ENCODE measurements around the gene EBPL. TPM values are rescaled to one million over a fixed set of nuclear protein-coding genes. Genes with fewer than 3 reads are reported as not detected.
"Not testable (repeated sequence)": the region's sequence is repeated elsewhere in the genome, so short reads cannot be mapped to it uniquely, and the experiment has no call there.

Gene EBPL
- polyA plus RNA-seq, 4 donors = 5.6 to 59.5 (median 26.3) TPM

DNA sequence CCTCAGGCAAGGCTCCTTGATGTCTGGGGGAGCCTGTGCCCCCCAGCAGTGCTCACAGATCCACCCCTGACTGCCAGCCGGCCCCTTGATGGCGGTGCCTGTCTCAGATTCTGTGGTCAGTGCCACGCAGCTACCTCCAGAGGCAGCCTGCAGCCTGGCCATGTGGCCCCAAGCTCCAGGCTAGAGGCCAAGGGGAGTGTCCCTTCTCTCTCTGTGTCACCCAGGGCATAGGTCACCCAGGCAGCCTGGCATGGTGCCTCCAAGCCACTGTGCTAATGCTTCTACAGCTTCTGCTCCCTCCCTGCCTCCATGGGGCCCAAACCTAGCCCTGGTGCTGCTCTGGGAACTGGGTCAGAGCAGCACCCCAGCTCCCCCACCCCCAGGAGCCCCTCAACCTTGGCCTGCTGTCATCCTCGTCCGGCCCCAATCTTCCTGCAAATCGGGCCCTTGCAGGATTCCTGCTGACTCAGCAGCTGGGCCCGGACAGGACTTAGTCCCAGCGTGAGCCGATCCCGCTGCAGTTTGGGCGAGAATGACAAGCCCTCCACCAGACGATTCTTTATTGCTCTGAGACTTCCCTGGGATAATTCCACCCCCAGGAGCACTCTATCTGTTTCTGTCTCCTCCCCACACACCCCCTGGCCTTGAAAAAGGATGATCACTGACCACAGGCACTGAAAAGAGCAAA, 65.8 kb downstream of the EBPL start:
- Histone ChIP-seq H3K4me1 (ENCODE audit: control insufficient read depth in 3 of 3, insufficient read depth in 2 of 3, low read depth in 1 of 3, low read length in 2 of 3) (peaks cover 0 to 8% (median 3%) of the 10 kb centered on the region in 3 donors), H3K36me3 (ENCODE audit: control insufficient read depth in 3 of 3, insufficient read depth in 2 of 3, low read depth in 1 of 3, low read length in 3 of 3) (peaks cover 0 to 7% (median 0%) of the 10 kb centered on the region in 3 donors), H3K9me3 (ENCODE audit: control insufficient read depth in 2 of 2, insufficient read depth in 1 of 2, low read depth in 1 of 2, low read length in 1 of 2) (no peaks in the 10 kb centered on the region), H3K4me3 (ENCODE audit: low read depth in 1 of 3, low read length in 3 of 3) (no peak overlapping the region), H3K27ac (ENCODE audit: low read depth in 1 of 3, low read length in 2 of 3) (peak overlapping the region; percentile 5 to 72 (median 38)), H3K27me3 (ENCODE audit: control insufficient read depth in 3 of 3, insufficient read depth in 3 of 3, low read length in 3 of 3) (no peaks in the 10 kb centered on the region)
- FAIRE-seq (no peak), DNase-seq (peak; percentile 47 to 89)
- 37 to 64% (median 57%) methylated on average over 12 of the region's 12 CpGs for WGBS, 3 donors

- FAIRE-seq (no peak), DNase-seq (no peak)
- peaks cover 0 to 2% (median 0%) of the 10 kb centered on the region in 3 donors for H3K36me3 ChIP-seq (ENCODE audit: control insufficient read depth in 3 of 3, insufficient read depth in 2 of 3, low read depth in 1 of 3, low read length in 3 of 3)
- no peaks in the 10 kb centered on the region for H3K9me3 ChIP-seq (ENCODE audit: control insufficient read depth in 2 of 2, insufficient read depth in 1 of 2, low read depth in 1 of 2, low read length in 1 of 2)
- no peak overlapping the region for H3K4me3 ChIP-seq (ENCODE audit: low read depth in 1 of 3, low read length in 3 of 3)
- peaks cover 0 to 8% (median 3%) of the 10 kb centered on the region in 3 donors for H3K4me1 ChIP-seq (ENCODE audit: control insufficient read depth in 3 of 3, insufficient read depth in 2 of 3, low read depth in 1 of 3, low read length in 2 of 3)
- no peak overlapping the region for H3K27ac ChIP-seq (ENCODE audit: low read depth in 1 of 3, low read length in 2 of 3)
- no peaks in the 10 kb centered on the region for H3K27me3 ChIP-seq (ENCODE audit: control insufficient read depth in 3 of 3, insufficient read depth in 3 of 3, low read length in 3 of 3)
- WGBS, 3 donors = 87 to 90% (median 90%) methylated on average over 6 of the region's 6 CpGs
Observed at GRCh38 chr13:49624229-49624628, 67.1 kb downstream of the EBPL start.

DNA sequence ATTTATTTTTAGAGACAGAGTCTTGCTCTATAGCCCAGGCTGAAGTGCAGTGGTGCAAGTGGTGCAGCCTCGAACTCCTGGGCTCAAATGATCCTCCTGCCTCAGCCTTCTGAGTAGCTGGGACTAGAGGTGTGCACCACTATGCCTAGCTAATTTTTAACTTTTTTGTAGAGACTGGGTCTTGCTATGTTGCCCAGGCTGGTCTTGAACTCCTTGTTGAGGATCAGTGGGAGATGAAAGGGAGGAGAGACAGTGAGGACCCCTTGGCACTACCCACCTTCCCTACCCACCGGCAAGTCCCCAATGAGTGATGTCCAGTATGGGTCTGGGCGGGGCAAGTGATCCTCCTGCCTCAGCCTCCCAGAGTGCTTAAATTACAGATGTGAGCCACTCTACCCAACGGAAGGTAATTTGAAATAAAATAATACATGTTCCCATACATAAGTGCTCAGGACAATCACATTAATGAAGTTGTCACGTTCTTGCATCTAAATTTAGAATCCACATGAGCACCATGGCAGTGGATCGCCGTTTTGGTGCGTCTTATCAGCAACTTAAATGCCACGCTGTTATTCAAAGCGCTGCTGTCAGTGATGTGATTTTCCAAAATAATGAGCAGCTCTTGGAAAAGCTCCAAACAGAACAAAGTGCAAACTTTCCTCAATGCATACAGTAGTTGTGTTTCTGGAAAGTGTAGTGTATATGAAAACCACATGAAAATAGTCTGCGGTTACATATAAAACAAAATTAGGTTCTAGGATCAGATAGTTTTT, 68.9 kb downstream of the EBPL start:
- no peak overlapping the region for H3K27ac ChIP-seq (ENCODE audit: low read depth in 1 of 3, low read length in 2 of 3)
- H3K36me3 ChIP-seq (ENCODE audit: control insufficient read depth in 3 of 3, insufficient read depth in 2 of 3, low read depth in 1 of 3, low read length in 3 of 3) = peaks cover 0 to 2% (median 0%) of the 10 kb centered on the region in 3 donors
- H3K27me3 ChIP-seq (ENCODE audit: control insufficient read depth in 3 of 3, insufficient read depth in 3 of 3, low read length in 3 of 3) = no peaks in the 10 kb centered on the region
- DNase-seq (no peak), FAIRE-seq (no peak)
- peaks cover 0 to 8% (median 3%) of the 10 kb centered on the region in 3 donors for H3K4me1 ChIP-seq (ENCODE audit: control insufficient read depth in 3 of 3, insufficient read depth in 2 of 3, low read depth in 1 of 3, low read length in 2 of 3)
- H3K4me3 ChIP-seq (ENCODE audit: low read depth in 1 of 3, low read length in 3 of 3) = no peak overlapping the region
- no peaks in the 10 kb centered on the region for H3K9me3 ChIP-seq (ENCODE audit: control insufficient read depth in 2 of 2, insufficient read depth in 1 of 2, low read depth in 1 of 2, low read length in 1 of 2)
- WGBS, 3 donors = 44 to 70% (median 53%) methylated on average over 11 of the region's 11 CpGs

DNA sequence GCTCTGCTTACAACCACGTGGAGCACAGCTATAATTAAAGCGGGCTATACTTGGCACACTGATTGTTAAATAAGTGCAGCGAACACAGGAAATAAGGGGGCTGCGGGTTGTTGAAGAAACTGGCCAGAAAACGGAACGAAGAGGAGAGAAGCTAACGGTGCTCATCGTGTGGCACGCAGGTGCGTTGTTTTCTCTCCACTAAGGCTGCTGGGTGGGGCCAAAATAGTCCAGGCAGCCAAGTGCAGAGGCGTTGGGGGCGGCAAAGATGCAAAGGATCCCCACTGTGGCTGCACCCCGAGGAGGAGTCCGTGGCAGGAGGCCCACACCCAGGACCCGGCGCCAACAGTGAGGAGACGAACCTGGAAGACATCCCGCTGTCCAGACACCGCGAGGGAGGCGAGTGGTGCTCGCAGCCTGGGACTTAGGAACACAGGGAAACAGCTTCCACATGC, 71.1 kb downstream of the EBPL start:
- FAIRE-seq = no peak
- WGBS, 3 donors = 59 to 70% (median 65%) methylated on average over 22 of the region's 22 CpGs

GRCh38 chr13:49616676-49617065, 74.6 kb downstream of the EBPL start:
- 92 to 94% (median 94%) methylated on average over 3 of the region's 3 CpGs for WGBS, 3 donors
- Histone ChIP-seq H3K4me1 (ENCODE audit: control insufficient read depth in 3 of 3, insufficient read depth in 2 of 3, low read depth in 1 of 3, low read length in 2 of 3) (no peaks in the 10 kb centered on the region), H3K9me3 (ENCODE audit: control insufficient read depth in 2 of 2, insufficient read depth in 1 of 2, low read depth in 1 of 2, low read length in 1 of 2) (no peaks in the 10 kb centered on the region), H3K27ac (ENCODE audit: low read depth in 1 of 3, low read length in 2 of 3) (no peak overlapping the region), H3K4me3 (ENCODE audit: low read depth in 1 of 3, low read length in 3 of 3) (no peak overlapping the region), H3K36me3 (ENCODE audit: control insufficient read depth in 3 of 3, insufficient read depth in 2 of 3, low read depth in 1 of 3, low read length in 3 of 3) (no peaks in the 10 kb centered on the region), H3K27me3 (ENCODE audit: control insufficient read depth in 3 of 3, insufficient read depth in 3 of 3, low read length in 3 of 3) (no peaks in the 10 kb centered on the region)
- FAIRE-seq (no peak), DNase-seq (no peak)

More for the DNA sequence above, 71.1 kb downstream of the EBPL start:
- H3K27ac ChIP-seq (ENCODE audit: low read depth in 1 of 3, low read length in 2 of 3) = no peak overlapping the region
- peaks cover 0 to under 1% (median 0%) of the 10 kb centered on the region in 3 donors for H3K4me1 ChIP-seq (ENCODE audit: control insufficient read depth in 3 of 3, insufficient read depth in 2 of 3, low read depth in 1 of 3, low read length in 2 of 3)
- no peak overlapping the region for H3K4me3 ChIP-seq (ENCODE audit: low read depth in 1 of 3, low read length in 3 of 3)
- no peaks in the 10 kb centered on the region for H3K27me3 ChIP-seq (ENCODE audit: control insufficient read depth in 3 of 3, insufficient read depth in 3 of 3, low read length in 3 of 3)
- DNase-seq = no peak
- H3K9me3 ChIP-seq (ENCODE audit: control insufficient read depth in 2 of 2, insufficient read depth in 1 of 2, low read depth in 1 of 2, low read length in 1 of 2) = no peaks in the 10 kb centered on the region
- peaks cover 0 to under 1% (median 0%) of the 10 kb centered on the region in 3 donors for H3K36me3 ChIP-seq (ENCODE audit: control insufficient read depth in 3 of 3, insufficient read depth in 2 of 3, low read depth in 1 of 3, low read length in 3 of 3)

- no peaks in the 10 kb centered on the region for H3K36me3 ChIP-seq (ENCODE audit: control insufficient read depth in 3 of 3, insufficient read depth in 2 of 3, low read depth in 1 of 3, low read length in 3 of 3)
- H3K4me3 ChIP-seq (ENCODE audit: low read depth in 1 of 3, low read length in 3 of 3) = no peak overlapping the region
- H3K9me3 ChIP-seq (ENCODE audit: control insufficient read depth in 2 of 2, insufficient read depth in 1 of 2, low read depth in 1 of 2, low read length in 1 of 2) = no peaks in the 10 kb centered on the region
- DNase-seq (no peak), FAIRE-seq (no peak)
- no peak overlapping the region for H3K27ac ChIP-seq (ENCODE audit: low read depth in 1 of 3, low read length in 2 of 3)
- 63 to 85% (median 81%) methylated on average over 8 of the region's 8 CpGs for WGBS, 3 donors
- H3K27me3 ChIP-seq (ENCODE audit: control insufficient read depth in 3 of 3, insufficient read depth in 3 of 3, low read length in 3 of 3) = no peaks in the 10 kb centered on the region
- no peaks in the 10 kb centered on the region for H3K4me1 ChIP-seq (ENCODE audit: control insufficient read depth in 3 of 3, insufficient read depth in 2 of 3, low read depth in 1 of 3, low read length in 2 of 3)
Observed at GRCh38 chr13:49615836-49616675, 75.2 kb downstream of the EBPL start.

DNA sequence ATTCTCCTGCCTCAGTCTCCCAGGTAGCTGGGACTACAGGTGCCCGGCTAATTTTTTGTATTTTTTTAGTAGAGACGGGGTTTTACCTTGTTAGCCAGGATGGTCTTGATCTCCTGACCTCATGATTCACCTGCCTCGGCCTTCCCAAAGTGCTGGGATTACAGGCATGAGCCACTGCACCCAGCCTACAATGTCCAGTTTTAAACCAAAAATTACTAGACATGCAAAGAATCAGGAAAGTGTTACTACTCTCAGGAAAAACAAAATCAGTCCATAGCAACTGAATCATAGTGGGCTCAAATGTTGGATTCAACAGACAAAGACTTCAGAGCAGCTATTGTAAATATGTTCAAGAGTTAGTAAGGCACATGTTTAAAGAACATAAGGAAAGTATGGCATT, 79.2 kb downstream of the EBPL start:
- not testable (repeated sequence) for H3K4me1 ChIP-seq (ENCODE audit: control insufficient read depth in 3 of 3, insufficient read depth in 2 of 3, low read depth in 1 of 3, low read length in 2 of 3); H3K27ac ChIP-seq (ENCODE audit: low read depth in 1 of 3, low read length in 2 of 3); FAIRE-seq; H3K4me3 ChIP-seq (ENCODE audit: low read depth in 1 of 3, low read length in 3 of 3); DNase-seq; H3K27me3 ChIP-seq (ENCODE audit: control insufficient read depth in 3 of 3, insufficient read depth in 3 of 3, low read length in 3 of 3); H3K36me3 ChIP-seq (ENCODE audit: control insufficient read depth in 3 of 3, insufficient read depth in 2 of 3, low read depth in 1 of 3, low read length in 3 of 3); H3K9me3 ChIP-seq (ENCODE audit: control insufficient read depth in 2 of 2, insufficient read depth in 1 of 2, low read depth in 1 of 2, low read length in 1 of 2)
- 90 to 97% (median 97%) methylated on average over 3 of the region's 3 CpGs for WGBS, 3 donors

Measured in small intestine (tissue), 7 donors.